ENCODE data around the gene WIPI1.

Gene WIPI1

GRCh38 chr17:68484458-68484857 lies 27.2 kb upstream of the WIPI1 start:
- H3K27me3 ChIP-seq (ENCODE audit: control insufficient read depth, insufficient read depth, low read length): no peaks in the 10 kb centered on the region
- H3K4me3 ChIP-seq (ENCODE audit: low read length): no peak overlapping the region
- H3K27ac ChIP-seq (ENCODE audit: low read length): no peak overlapping the region
- H3K36me3 ChIP-seq (ENCODE audit: control insufficient read depth, insufficient read depth, low read length): no peaks in the 10 kb centered on the region
- H3K9me3 ChIP-seq (ENCODE audit: control insufficient read depth, insufficient read depth, low read length): no peaks in the 10 kb centered on the region
- no peaks in the 10 kb centered on the region for H3K4me1 ChIP-seq (ENCODE audit: control insufficient read depth, insufficient read depth, low read length)
- no CpG with 5 or more reads among the region's 2 CpGs for WGBS (ENCODE audit: insufficient coverage, insufficient read length)
- DNase-seq (ENCODE audit: low read depth, low spot score): no peak

GRCh38 chr17:68482576-68483041 lies 25.3 kb upstream of the WIPI1 start:
- Histone ChIP-seq H3K4me1 (ENCODE audit: control insufficient read depth, insufficient read depth, low read length) (no peaks in the 10 kb centered on the region), H3K36me3 (ENCODE audit: control insufficient read depth, insufficient read depth, low read length) (no peaks in the 10 kb centered on the region), H3K4me3 (ENCODE audit: low read length) (no peak overlapping the region), H3K9me3 (ENCODE audit: control insufficient read depth, insufficient read depth, low read length) (no peaks in the 10 kb centered on the region), H3K27ac (ENCODE audit: low read length) (no peak overlapping the region), H3K27me3 (ENCODE audit: control insufficient read depth, insufficient read depth, low read length) (no peaks in the 10 kb centered on the region)
- no CpG with 5 or more reads among the region's 4 CpGs for WGBS (ENCODE audit: insufficient coverage, insufficient read length)
- no peak for DNase-seq (ENCODE audit: low read depth, low spot score)

GRCh38 chr17:68480885-68481284 lies 23.6 kb upstream of the WIPI1 start:
- WGBS (ENCODE audit: insufficient coverage, insufficient read length): no CpG with 5 or more reads among the region's 4 CpGs
- H3K27ac ChIP-seq (ENCODE audit: low read length): no peak overlapping the region
- no peaks in the 10 kb centered on the region for H3K27me3 ChIP-seq (ENCODE audit: control insufficient read depth, insufficient read depth, low read length)

DNA sequence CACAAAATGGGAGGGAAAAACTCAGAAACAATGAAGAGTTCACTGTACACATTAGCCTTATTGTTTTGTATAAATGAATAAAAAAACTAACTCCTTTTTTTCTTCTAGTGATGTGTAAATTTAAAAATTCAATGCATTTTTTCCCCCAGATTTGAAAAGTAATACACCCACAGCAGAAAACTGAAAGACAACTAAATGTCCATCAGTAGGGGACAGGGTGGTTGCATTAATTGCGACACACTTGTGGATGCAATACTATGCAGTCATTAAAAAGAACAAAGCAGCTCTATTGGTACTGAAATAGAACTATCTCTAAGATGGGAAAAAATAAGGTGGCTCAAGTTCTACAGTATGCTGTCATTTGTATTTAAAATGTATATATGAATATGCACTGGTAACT lies 13.7 kb upstream of the WIPI1 start:
- no peak overlapping the region for H3K4me3 ChIP-seq (ENCODE audit: low read length)
- no peak overlapping the region for H3K27ac ChIP-seq (ENCODE audit: low read length)
- no peaks in the 10 kb centered on the region for H3K36me3 ChIP-seq (ENCODE audit: control insufficient read depth, insufficient read depth, low read length)
- no peaks in the 10 kb centered on the region for H3K4me1 ChIP-seq (ENCODE audit: control insufficient read depth, insufficient read depth, low read length)
- H3K27me3 ChIP-seq (ENCODE audit: control insufficient read depth, insufficient read depth, low read length): no peaks in the 10 kb centered on the region
- WGBS (ENCODE audit: insufficient coverage, insufficient read length): no CpG with 5 or more reads among the region's 1 CpG
- DNase-seq (ENCODE audit: low read depth, low spot score): no peak
- no peaks in the 10 kb centered on the region for H3K9me3 ChIP-seq (ENCODE audit: control insufficient read depth, insufficient read depth, low read length)

More at GRCh38 chr17:68480885-68481284, 23.6 kb upstream of the WIPI1 start:
- DNase-seq (ENCODE audit: low read depth, low spot score): no peak
- no peaks in the 10 kb centered on the region for H3K9me3 ChIP-seq (ENCODE audit: control insufficient read depth, insufficient read depth, low read length)
- H3K36me3 ChIP-seq (ENCODE audit: control insufficient read depth, insufficient read depth, low read length): no peaks in the 10 kb centered on the region
- H3K4me3 ChIP-seq (ENCODE audit: low read length): no peak overlapping the region
- no peaks in the 10 kb centered on the region for H3K4me1 ChIP-seq (ENCODE audit: control insufficient read depth, insufficient read depth, low read length)

GRCh38 chr17:68468788-68469187 lies 11.5 kb upstream of the WIPI1 start:
- no peak for DNase-seq (ENCODE audit: low read depth, low spot score)
- no peaks in the 10 kb centered on the region for H3K4me1 ChIP-seq (ENCODE audit: control insufficient read depth, insufficient read depth, low read length)
- no CpG with 5 or more reads among the region's 1 CpG for WGBS (ENCODE audit: insufficient coverage, insufficient read length)
- no peak overlapping the region for H3K4me3 ChIP-seq (ENCODE audit: low read length)
- H3K36me3 ChIP-seq (ENCODE audit: control insufficient read depth, insufficient read depth, low read length): no peaks in the 10 kb centered on the region; the same call in 1 of the 2 replicates
- H3K27ac ChIP-seq (ENCODE audit: low read length): no peak overlapping the region
- H3K27me3 ChIP-seq (ENCODE audit: control insufficient read depth, insufficient read depth, low read length): no peaks in the 10 kb centered on the region
- H3K9me3 ChIP-seq (ENCODE audit: control insufficient read depth, insufficient read depth, low read length): no peaks in the 10 kb centered on the region

DNA sequence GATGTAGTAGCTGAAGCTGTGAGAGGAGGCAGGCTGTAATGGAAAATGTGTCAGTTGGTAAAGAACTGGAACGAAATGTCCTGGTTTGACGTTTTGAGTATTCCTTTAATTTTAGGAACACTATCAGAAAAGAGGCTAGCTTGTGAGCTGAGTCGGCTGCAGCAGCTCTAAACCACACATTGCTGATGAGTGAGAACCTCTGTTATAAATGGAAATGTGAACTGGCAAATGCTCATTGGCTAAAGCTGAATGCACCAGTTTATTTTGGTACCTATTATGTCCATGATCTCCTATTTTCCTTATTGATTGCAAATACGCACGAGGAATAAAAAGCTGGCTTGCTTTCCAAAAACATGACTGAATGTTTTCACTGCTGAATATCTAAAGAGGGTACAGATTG lies 11.0 kb upstream of the WIPI1 start:
- no peaks in the 10 kb centered on the region; the same call in 1 of the 2 replicates for H3K36me3 ChIP-seq (ENCODE audit: control insufficient read depth, insufficient read depth, low read length)
- no peak overlapping the region for H3K27ac ChIP-seq (ENCODE audit: low read length)
- no CpG with 5 or more reads among the region's 5 CpGs for WGBS (ENCODE audit: insufficient coverage, insufficient read length)

DNA sequence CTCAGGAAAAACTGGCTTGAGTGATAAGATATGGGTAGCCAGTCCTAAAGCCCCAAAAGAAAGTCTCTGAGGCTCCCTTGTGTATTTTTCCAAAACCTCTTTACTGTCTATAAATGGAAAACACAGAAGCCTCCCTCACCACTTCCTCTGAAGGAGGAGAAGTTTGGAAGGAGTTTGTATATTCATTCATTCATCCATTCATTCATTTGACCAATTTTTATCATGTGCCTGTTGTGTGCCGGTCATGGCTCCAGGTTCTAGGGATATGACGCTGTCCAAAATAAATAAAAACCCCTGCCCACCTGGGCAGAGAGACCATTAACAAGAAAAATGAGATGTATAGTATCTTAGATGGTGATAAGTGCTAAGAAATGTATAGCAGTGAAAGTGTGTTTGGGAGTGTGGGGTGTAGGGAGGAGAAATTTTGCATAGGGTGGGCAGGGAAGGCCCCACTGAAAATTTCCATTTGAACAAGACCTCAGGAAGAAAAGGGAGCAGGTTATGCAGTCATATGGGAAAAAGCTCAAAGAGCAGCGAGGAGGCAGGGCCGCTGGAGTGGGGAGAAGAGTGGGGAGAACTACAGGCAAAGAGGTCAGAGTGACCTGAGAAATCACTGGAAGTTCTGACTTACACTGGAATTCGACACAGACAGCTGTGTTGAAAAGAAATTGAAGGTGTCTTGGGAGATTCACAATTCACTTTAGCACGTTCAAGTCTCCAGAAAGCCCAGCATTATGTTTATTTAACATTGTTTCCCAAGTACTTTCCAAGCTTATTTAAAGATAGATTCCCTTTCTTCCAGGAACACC lies 6.1 kb upstream of the WIPI1 start:
- H3K4me3 ChIP-seq (ENCODE audit: low read length): no peak overlapping the region
- H3K9me3 ChIP-seq (ENCODE audit: control insufficient read depth, insufficient read depth, low read length): no peaks in the 10 kb centered on the region
- H3K27me3 ChIP-seq (ENCODE audit: control insufficient read depth, insufficient read depth, low read length): no peaks in the 10 kb centered on the region
- H3K36me3 ChIP-seq (ENCODE audit: control insufficient read depth, insufficient read depth, low read length): no peaks in the 10 kb centered on the region; the same call in 1 of the 2 replicates
- H3K27ac ChIP-seq (ENCODE audit: low read length): no peak overlapping the region
- H3K4me1 ChIP-seq (ENCODE audit: control insufficient read depth, insufficient read depth, low read length): peaks cover 3% of the 10 kb centered on the region; the same call in 1 of the 2 replicates
- no peak for DNase-seq (ENCODE audit: low read depth, low spot score)
- WGBS (ENCODE audit: insufficient coverage, insufficient read length): no CpG with 5 or more reads among the region's 6 CpGs

More for the DNA sequence above, 11.0 kb upstream of the WIPI1 start:
- H3K9me3 ChIP-seq (ENCODE audit: control insufficient read depth, insufficient read depth, low read length): no peaks in the 10 kb centered on the region
- no peak for DNase-seq (ENCODE audit: low read depth, low spot score)
- H3K4me1 ChIP-seq (ENCODE audit: control insufficient read depth, insufficient read depth, low read length): no peaks in the 10 kb centered on the region
- H3K4me3 ChIP-seq (ENCODE audit: low read length): no peak overlapping the region
- H3K27me3 ChIP-seq (ENCODE audit: control insufficient read depth, insufficient read depth, low read length): no peaks in the 10 kb centered on the region

DNA sequence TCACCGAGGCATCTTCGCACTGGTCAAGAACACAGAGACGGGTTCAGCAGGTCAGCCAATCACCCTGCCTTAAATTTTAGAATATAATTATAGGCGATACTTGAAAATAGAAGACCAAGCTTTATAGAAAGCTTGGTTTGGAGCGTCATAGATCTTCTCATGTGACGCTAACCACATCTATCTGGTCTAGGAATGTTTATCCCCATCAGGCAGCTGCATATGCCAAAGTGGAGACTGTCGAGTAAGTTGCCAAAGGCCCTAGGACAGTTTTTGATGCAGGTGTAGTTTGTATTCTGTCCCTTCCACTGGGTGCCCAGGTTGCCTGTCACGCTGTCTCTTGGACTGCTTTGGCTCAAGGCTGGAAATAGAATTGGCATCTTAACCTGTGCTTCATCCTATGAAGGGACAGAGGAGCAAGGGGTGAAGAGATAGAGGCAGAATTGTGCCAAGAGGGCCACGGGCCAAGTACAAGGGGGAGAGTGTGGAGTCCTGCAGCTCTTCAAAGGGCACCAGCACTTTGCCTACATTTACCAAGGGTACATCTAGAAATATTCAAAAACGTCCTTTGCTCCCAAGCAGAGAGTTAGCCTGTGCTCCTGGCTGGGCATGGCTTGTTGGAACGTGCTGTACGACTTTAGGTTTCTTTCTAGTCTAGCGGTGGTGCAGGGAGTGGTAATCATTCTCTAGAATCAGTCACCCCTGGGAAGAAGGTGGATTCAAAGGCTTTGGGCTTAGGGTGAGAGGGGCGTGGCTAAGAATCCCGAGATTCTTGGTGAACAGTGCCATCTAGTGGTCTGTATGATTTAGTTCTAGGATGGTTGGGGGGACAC lies 5.3 kb upstream of the WIPI1 start:
- Histone ChIP-seq H3K27me3 (ENCODE audit: control insufficient read depth, insufficient read depth, low read length) (no peaks in the 10 kb centered on the region), H3K9me3 (ENCODE audit: control insufficient read depth, insufficient read depth, low read length) (no peaks in the 10 kb centered on the region), H3K4me3 (ENCODE audit: low read length) (no peak overlapping the region), H3K4me1 (ENCODE audit: control insufficient read depth, insufficient read depth, low read length) (peaks cover 3% of the 10 kb centered on the region; the same call in 1 of the 2 replicates), H3K27ac (ENCODE audit: low read length) (no peak overlapping the region), H3K36me3 (ENCODE audit: control insufficient read depth, insufficient read depth, low read length) (no peaks in the 10 kb centered on the region; the same call in 1 of the 2 replicates)
- DNase-seq (ENCODE audit: low read depth, low spot score): peak; percentile 79
- no CpG with 5 or more reads among the region's 15 CpGs for WGBS (ENCODE audit: insufficient coverage, insufficient read length)

- Histone ChIP-seq H3K27me3 (ENCODE audit: control insufficient read depth, insufficient read depth, low read length) (no peaks in the 10 kb centered on the region), H3K4me1 (ENCODE audit: control insufficient read depth, insufficient read depth, low read length) (peaks cover 3% of the 10 kb centered on the region; the same call in 1 of the 2 replicates), H3K4me3 (ENCODE audit: low read length) (no peak overlapping the region), H3K36me3 (ENCODE audit: control insufficient read depth, insufficient read depth, low read length) (no peaks in the 10 kb centered on the region; the same call in 1 of the 2 replicates), H3K27ac (ENCODE audit: low read length) (no peak overlapping the region), H3K9me3 (ENCODE audit: control insufficient read depth, insufficient read depth, low read length) (no peaks in the 10 kb centered on the region)
- no CpG with 5 or more reads among the region's 5 CpGs for WGBS (ENCODE audit: insufficient coverage, insufficient read length)
- no peak for DNase-seq (ENCODE audit: low read depth, low spot score)
These were observed 4.3 kb upstream of the WIPI1 start for GRCh38 chr17:68461589-68461988.

- Histone ChIP-seq H3K4me1 (ENCODE audit: control insufficient read depth, insufficient read depth, low read length) (peaks cover 3% of the 10 kb centered on the region; the same call in 1 of the 2 replicates), H3K27ac (ENCODE audit: low read length) (no peak overlapping the region), H3K27me3 (ENCODE audit: control insufficient read depth, insufficient read depth, low read length) (no peaks in the 10 kb centered on the region), H3K4me3 (ENCODE audit: low read length) (no peak overlapping the region), H3K36me3 (ENCODE audit: control insufficient read depth, insufficient read depth, low read length) (no peaks in the 10 kb centered on the region; the same call in 1 of the 2 replicates), H3K9me3 (ENCODE audit: control insufficient read depth, insufficient read depth, low read length) (no peaks in the 10 kb centered on the region)
- 100% methylated on average over 1 of the region's 1 CpG for WGBS (ENCODE audit: insufficient coverage, insufficient read length)
- no peak for DNase-seq (ENCODE audit: low read depth, low spot score)
These were observed 3.8 kb upstream of the WIPI1 start for GRCh38 chr17:68461122-68461539.
